Measurements from ENCODE around the gene RBM28. TPM values are rescaled to one million over a fixed set of nuclear protein-coding genes. Genes with fewer than 3 reads are reported as not detected.

RBM28 gene
- total and polyA plus RNA-seq, 2 donors: 19.9 to 24.7 TPM

DNA sequence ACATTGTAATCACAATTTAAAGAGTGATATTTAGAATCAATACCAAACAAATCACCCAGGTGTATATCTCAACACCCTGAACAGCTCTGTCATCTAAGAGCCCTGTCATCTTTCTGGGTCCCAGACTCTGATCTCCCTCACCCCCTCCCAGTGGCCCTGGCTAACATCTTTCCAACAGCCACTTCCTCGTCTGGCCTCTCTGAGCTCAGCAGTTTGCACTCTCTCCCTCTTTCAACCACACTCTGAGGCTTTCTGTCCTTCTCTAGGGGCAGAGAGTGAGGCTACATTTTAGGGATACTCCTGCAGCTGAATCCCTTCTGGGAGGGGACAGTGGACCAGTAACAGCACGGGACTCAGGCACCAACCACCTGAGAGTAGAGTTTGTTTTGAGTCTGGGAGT, 34.9 kb upstream of the RBM28 start:
- H3K27me3 ChIP-seq (ENCODE audit: control insufficient read depth in 2 of 2, insufficient read depth in 1 of 2, low read length in 1 of 2): peaks cover 0 to 2% of the 10 kb centered on the region in 2 donors
- WGBS: 72% methylated on average over 2 of the region's 2 CpGs
- H3K36me3 ChIP-seq (ENCODE audit: control insufficient read depth in 2 of 2, insufficient read depth in 2 of 2, low read length in 1 of 2): no peaks in the 10 kb centered on the region
- no peak overlapping the region for H3K4me3 ChIP-seq (ENCODE audit: low read length in 2 of 2)
- H3K27ac ChIP-seq (ENCODE audit: low read depth in 1 of 2, low read length in 1 of 2): no peak overlapping the region
- peaks cover 0 to 2% of the 10 kb centered on the region in 2 donors for H3K9me3 ChIP-seq (ENCODE audit: control insufficient read depth in 2 of 2, insufficient read depth in 1 of 2, low read length in 1 of 2)
- DNase-seq (ENCODE audit: low read depth in 6 of 9, low spot score in 9 of 9): no peak
- peaks cover 15 to 25% of the 10 kb centered on the region in 2 donors for H3K4me1 ChIP-seq (ENCODE audit: control insufficient read depth in 2 of 2, insufficient read depth in 2 of 2, low read length in 2 of 2)

GRCh38 chr7:128376077-128376476, 32.4 kb upstream of the RBM28 start:
- Histone ChIP-seq H3K4me3 (ENCODE audit: low read length in 2 of 2) (no peak overlapping the region), H3K27me3 (ENCODE audit: control insufficient read depth in 2 of 2, insufficient read depth in 1 of 2, low read length in 1 of 2) (peaks cover 0 to 3% of the 10 kb centered on the region in 2 donors), H3K9me3 (ENCODE audit: control insufficient read depth in 2 of 2, insufficient read depth in 1 of 2, low read length in 1 of 2) (no peaks in the 10 kb centered on the region), H3K4me1 (ENCODE audit: control insufficient read depth in 2 of 2, insufficient read depth in 2 of 2, low read length in 2 of 2) (peaks cover 7 to 12% of the 10 kb centered on the region in 2 donors), H3K27ac (ENCODE audit: low read depth in 1 of 2, low read length in 1 of 2) (no peak overlapping the region), H3K36me3 (ENCODE audit: control insufficient read depth in 2 of 2, insufficient read depth in 2 of 2, low read length in 1 of 2) (no peaks in the 10 kb centered on the region)
- 98% methylated on average over 3 of the region's 3 CpGs for WGBS
- no peak for DNase-seq (ENCODE audit: low read depth in 6 of 9, low spot score in 9 of 9)

DNA sequence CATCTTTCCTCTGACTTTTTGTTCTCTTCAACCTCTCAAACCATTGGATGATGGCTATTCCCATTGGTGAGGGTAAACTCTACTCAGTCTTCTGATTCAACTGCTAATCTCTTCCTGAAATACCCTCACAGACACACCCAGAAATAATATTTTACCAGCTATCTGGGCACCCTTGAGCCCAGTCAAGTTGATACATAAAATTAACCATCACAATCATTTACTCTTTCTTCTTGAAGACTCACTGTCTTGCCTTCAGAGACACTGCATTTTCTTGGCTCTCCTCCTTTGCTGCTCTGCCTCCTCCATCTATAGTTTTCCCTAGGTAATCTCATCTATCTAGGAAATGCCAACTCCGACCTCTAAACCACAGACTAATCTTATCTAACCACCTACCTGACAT, 30.3 kb upstream of the RBM28 start:
- H3K4me3 ChIP-seq (ENCODE audit: low read length in 2 of 2): no peak overlapping the region
- H3K27me3 ChIP-seq (ENCODE audit: control insufficient read depth in 2 of 2, insufficient read depth in 1 of 2, low read length in 1 of 2): peaks cover 0 to 3% of the 10 kb centered on the region in 2 donors
- no peak for DNase-seq (ENCODE audit: low read depth in 6 of 9, low spot score in 9 of 9)
- H3K9me3 ChIP-seq (ENCODE audit: control insufficient read depth in 2 of 2, insufficient read depth in 1 of 2, low read length in 1 of 2): no peaks in the 10 kb centered on the region
- H3K4me1 ChIP-seq (ENCODE audit: control insufficient read depth in 2 of 2, insufficient read depth in 2 of 2, low read length in 2 of 2): no peaks in the 10 kb centered on the region
- no peak overlapping the region for H3K27ac ChIP-seq (ENCODE audit: low read depth in 1 of 2, low read length in 1 of 2)
- WGBS: 65% methylated on average over 1 of the region's 1 CpG
- no peaks in the 10 kb centered on the region for H3K36me3 ChIP-seq (ENCODE audit: control insufficient read depth in 2 of 2, insufficient read depth in 2 of 2, low read length in 1 of 2)

DNA sequence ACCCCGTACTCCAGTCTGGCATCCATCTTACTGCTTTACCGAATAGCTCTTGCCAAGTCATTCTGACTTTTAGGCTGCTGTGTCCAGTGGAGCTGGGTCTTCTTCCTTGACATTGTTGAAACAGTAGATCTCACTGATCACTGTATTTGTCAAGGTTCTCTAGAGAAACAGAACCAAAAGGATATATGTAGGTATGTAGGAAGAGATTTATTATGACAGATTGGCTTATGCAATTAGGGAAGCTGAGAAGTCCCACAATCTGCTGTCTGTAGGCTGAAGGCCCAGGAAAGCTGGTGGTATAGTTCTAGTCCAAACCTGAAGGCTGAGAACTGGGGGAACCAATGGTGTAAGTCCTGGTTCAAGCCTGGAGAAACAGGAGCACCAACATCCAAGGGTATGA, 29.9 kb upstream of the RBM28 start:
- Histone ChIP-seq H3K4me3 (ENCODE audit: low read length in 2 of 2) (no peak overlapping the region), H3K4me1 (ENCODE audit: control insufficient read depth in 2 of 2, insufficient read depth in 2 of 2, low read length in 2 of 2) (no peaks in the 10 kb centered on the region), H3K27me3 (ENCODE audit: control insufficient read depth in 2 of 2, insufficient read depth in 1 of 2, low read length in 1 of 2) (peaks cover 0 to 3% of the 10 kb centered on the region in 2 donors), H3K9me3 (ENCODE audit: control insufficient read depth in 2 of 2, insufficient read depth in 1 of 2, low read length in 1 of 2) (no peaks in the 10 kb centered on the region), H3K36me3 (ENCODE audit: control insufficient read depth in 2 of 2, insufficient read depth in 2 of 2, low read length in 1 of 2) (no peaks in the 10 kb centered on the region), H3K27ac (ENCODE audit: low read depth in 1 of 2, low read length in 1 of 2) (no peak overlapping the region)
- 97% methylated on average over 2 of the region's 2 CpGs for WGBS
- no peak for DNase-seq (ENCODE audit: low read depth in 6 of 9, low spot score in 9 of 9)

GRCh38 chr7:128370491-128370890, 26.8 kb upstream of the RBM28 start:
- Histone ChIP-seq H3K9me3 (ENCODE audit: control insufficient read depth in 2 of 2, insufficient read depth in 1 of 2, low read length in 1 of 2) (no peaks in the 10 kb centered on the region), H3K36me3 (ENCODE audit: control insufficient read depth in 2 of 2, insufficient read depth in 2 of 2, low read length in 1 of 2) (no peaks in the 10 kb centered on the region), H3K27me3 (ENCODE audit: control insufficient read depth in 2 of 2, insufficient read depth in 1 of 2, low read length in 1 of 2) (peaks cover 2 to 18% of the 10 kb centered on the region in 2 donors), H3K4me1 (ENCODE audit: control insufficient read depth in 2 of 2, insufficient read depth in 2 of 2, low read length in 2 of 2) (no peaks in the 10 kb centered on the region), H3K4me3 (ENCODE audit: low read length in 2 of 2) (no peak overlapping the region), H3K27ac (ENCODE audit: low read depth in 1 of 2, low read length in 1 of 2) (no peak overlapping the region)
- WGBS: 95% methylated on average over 4 of the region's 4 CpGs
- DNase-seq (ENCODE audit: low read depth in 6 of 9, low spot score in 9 of 9): no peak

DNA sequence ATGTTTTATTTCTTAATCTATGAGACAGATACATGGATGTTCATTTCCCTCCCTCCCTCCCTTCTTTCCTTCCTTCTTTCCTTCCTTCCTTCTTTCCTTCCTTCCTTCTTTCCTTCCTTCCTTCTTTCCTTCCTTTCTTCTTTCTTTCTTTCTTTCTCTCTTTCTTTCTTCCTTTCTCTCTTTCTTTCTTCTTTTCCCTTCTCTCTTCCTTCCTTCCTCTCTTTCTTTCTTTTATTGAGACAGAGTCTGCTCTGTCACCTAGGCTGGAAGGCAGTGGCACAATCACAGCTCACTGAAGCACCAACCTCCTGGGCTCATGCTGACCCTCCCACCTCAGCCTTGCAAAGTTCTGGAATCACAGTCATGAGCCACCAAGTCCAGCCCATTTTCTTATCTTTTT, 23.3 kb upstream of the RBM28 start:
- no peaks in the 10 kb centered on the region for H3K36me3 ChIP-seq (ENCODE audit: control insufficient read depth in 2 of 2, insufficient read depth in 2 of 2, low read length in 1 of 2)
- no peak overlapping the region for H3K4me3 ChIP-seq (ENCODE audit: low read length in 2 of 2)
- no peak overlapping the region for H3K27ac ChIP-seq (ENCODE audit: low read depth in 1 of 2, low read length in 1 of 2)
- H3K27me3 ChIP-seq (ENCODE audit: control insufficient read depth in 2 of 2, insufficient read depth in 1 of 2, low read length in 1 of 2): peaks cover 10 to 49% of the 10 kb centered on the region in 2 donors
- H3K9me3 ChIP-seq (ENCODE audit: control insufficient read depth in 2 of 2, insufficient read depth in 1 of 2, low read length in 1 of 2): peaks cover 0 to 4% of the 10 kb centered on the region in 2 donors
- peaks cover 2 to 7% of the 10 kb centered on the region in 2 donors for H3K4me1 ChIP-seq (ENCODE audit: control insufficient read depth in 2 of 2, insufficient read depth in 2 of 2, low read length in 2 of 2)
- DNase-seq (ENCODE audit: low read depth in 6 of 9, low spot score in 9 of 9): no peak

DNA sequence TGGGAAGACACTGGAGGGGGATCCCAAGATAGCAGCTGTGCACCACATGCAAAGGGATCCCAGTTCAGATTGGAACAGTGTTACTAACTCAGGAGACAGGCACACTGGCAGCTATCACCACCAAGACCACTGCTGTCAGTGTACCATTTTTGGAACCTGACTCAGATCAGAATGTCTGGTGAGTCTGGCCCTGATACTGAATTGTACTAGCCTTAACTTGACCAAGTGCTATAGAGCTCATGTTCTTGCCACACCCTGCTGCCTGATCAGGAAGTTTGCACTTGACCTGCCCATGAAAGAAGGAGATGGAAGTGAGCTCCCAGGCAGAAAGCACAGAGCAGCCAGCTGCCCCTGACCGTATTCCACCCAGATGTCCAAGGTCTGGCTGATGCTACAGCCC, 22.6 kb upstream of the RBM28 start:
- H3K27me3 ChIP-seq (ENCODE audit: control insufficient read depth in 2 of 2, insufficient read depth in 1 of 2, low read length in 1 of 2): peaks cover 10 to 53% of the 10 kb centered on the region in 2 donors
- no peak overlapping the region for H3K27ac ChIP-seq (ENCODE audit: low read depth in 1 of 2, low read length in 1 of 2)
- peaks cover 0 to 4% of the 10 kb centered on the region in 2 donors for H3K9me3 ChIP-seq (ENCODE audit: control insufficient read depth in 2 of 2, insufficient read depth in 1 of 2, low read length in 1 of 2)
- no peaks in the 10 kb centered on the region for H3K36me3 ChIP-seq (ENCODE audit: control insufficient read depth in 2 of 2, insufficient read depth in 2 of 2, low read length in 1 of 2)
- H3K4me3 ChIP-seq (ENCODE audit: low read length in 2 of 2): no peak overlapping the region
- DNase-seq (ENCODE audit: low read depth in 6 of 9, low spot score in 9 of 9): no peak
- peaks cover 2 to 10% of the 10 kb centered on the region in 2 donors for H3K4me1 ChIP-seq (ENCODE audit: control insufficient read depth in 2 of 2, insufficient read depth in 2 of 2, low read length in 2 of 2)
- WGBS: 58% methylated on average over 1 of the region's 1 CpG

- Histone ChIP-seq H3K4me3 (ENCODE audit: low read length in 2 of 2) (no peak overlapping the region), H3K9me3 (ENCODE audit: control insufficient read depth in 2 of 2, insufficient read depth in 1 of 2, low read length in 1 of 2) (peaks cover 0 to 4% of the 10 kb centered on the region in 2 donors), H3K36me3 (ENCODE audit: control insufficient read depth in 2 of 2, insufficient read depth in 2 of 2, low read length in 1 of 2) (no peaks in the 10 kb centered on the region), H3K4me1 (ENCODE audit: control insufficient read depth in 2 of 2, insufficient read depth in 2 of 2, low read length in 2 of 2) (peaks cover 10 to 18% of the 10 kb centered on the region in 2 donors), H3K27ac (ENCODE audit: low read depth in 1 of 2, low read length in 1 of 2) (no peak overlapping the region), H3K27me3 (ENCODE audit: control insufficient read depth in 2 of 2, insufficient read depth in 1 of 2, low read length in 1 of 2) (peaks cover 10 to 62% of the 10 kb centered on the region in 2 donors)
- 95% methylated on average over 2 of the region's 2 CpGs for WGBS
- DNase-seq (ENCODE audit: low read depth in 6 of 9, low spot score in 9 of 9): no peak
Observed at GRCh38 chr7:128365432-128365831, 21.7 kb upstream of the RBM28 start.

- H3K27me3 ChIP-seq (ENCODE audit: control insufficient read depth in 2 of 2, insufficient read depth in 1 of 2, low read length in 1 of 2): peaks cover 10 to 73% of the 10 kb centered on the region in 2 donors
- peaks cover 0 to 4% of the 10 kb centered on the region in 2 donors for H3K9me3 ChIP-seq (ENCODE audit: control insufficient read depth in 2 of 2, insufficient read depth in 1 of 2, low read length in 1 of 2)
- H3K27ac ChIP-seq (ENCODE audit: low read depth in 1 of 2, low read length in 1 of 2): no peak overlapping the region
- no peak overlapping the region for H3K4me3 ChIP-seq (ENCODE audit: low read length in 2 of 2)
- 89% methylated on average over 4 of the region's 4 CpGs for WGBS
- peaks cover 11 to 23% of the 10 kb centered on the region in 2 donors for H3K4me1 ChIP-seq (ENCODE audit: control insufficient read depth in 2 of 2, insufficient read depth in 2 of 2, low read length in 2 of 2)
- H3K36me3 ChIP-seq (ENCODE audit: control insufficient read depth in 2 of 2, insufficient read depth in 2 of 2, low read length in 1 of 2): no peaks in the 10 kb centered on the region
- DNase-seq (ENCODE audit: low read depth in 6 of 9, low spot score in 9 of 9): no peak
Observed at GRCh38 chr7:128364166-128364870, 20.6 kb upstream of the RBM28 start.
